Measurements from ENCODE around the gene CLIP3. TPM values are rescaled to one million over a fixed set of nuclear protein-coding genes. Genes with fewer than 3 reads are reported as not detected.

The CLIP3 gene
- total and polyA plus RNA-seq, 2 donors (not counting 1 experiment from before 2014, with no cell fraction given), result 0.42 to 1.3 TPM

DNA sequence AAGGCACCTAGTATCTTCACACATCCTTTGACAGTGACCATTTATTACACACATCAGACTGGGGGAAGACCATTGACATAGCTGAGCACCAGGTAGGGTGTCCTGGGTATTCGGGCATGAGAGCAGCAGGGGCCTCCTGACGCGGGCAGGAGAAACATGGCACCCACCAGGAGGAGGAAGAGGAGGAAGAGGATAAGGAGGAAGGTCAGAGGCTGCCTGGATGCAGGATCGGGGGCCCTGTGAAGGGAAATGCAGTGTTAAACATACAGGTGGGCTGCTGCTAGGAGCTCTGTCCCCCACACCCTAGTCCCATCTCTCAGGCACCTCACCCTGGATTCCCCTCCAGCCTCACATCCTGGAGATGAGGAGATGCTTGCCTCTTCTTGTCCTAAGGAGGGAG, 29.4 kb downstream of the CLIP3 start:
- H3K4me1 Mint-ChIP-seq, result peaks cover 5% of the 10 kb centered on the region
- H3K4me3 Mint-ChIP-seq, result no peak overlapping the region
- H3K36me3 ChIP-seq (replicated peaks in 1 of 2; ENCODE audit: control extremely low read depth in 1 of 2, control insufficient read depth in 1 of 2, extremely low read depth in 1 of 2, insufficient read depth in 2 of 2, low read length in 1 of 2), result peaks cover 2 to 12% of the 10 kb centered on the region in 2 experiments
- no peak overlapping the region for H3K27ac ChIP-seq (ENCODE audit: low read length in 2 of 2)
- no peak overlapping the region for H3K27ac Mint-ChIP-seq
- H3K9me3 ChIP-seq (ENCODE audit: control extremely low read depth in 1 of 3, control insufficient read depth in 2 of 3, insufficient read depth in 1 of 3, low read length in 2 of 3), result no peaks in the 10 kb centered on the region
- no peak overlapping the region for H3K4me2 ChIP-seq (replicated peaks; ENCODE audit: low read depth, low read length, poor library complexity, severe bottlenecking)
- H3K9ac ChIP-seq (ENCODE audit: low read length), result no peak overlapping the region
- intact Hi-C loops (cut with micrococcal nuclease), result no loop called here
- ChIA-PET POLR2A (interaction anchor here (0.6 kb wide), 1 partner anchor 12 kb away, joined by 3 read pairs; no protein-coding TSS in a partner anchor), CTCF (interaction anchor here (0.5 to 0.6 kb wide), 2 partner anchors 11 to 15 kb away, joined by 3 to 4 read pairs; no protein-coding TSS in a partner anchor)
- H4K20me1 ChIP-seq (ENCODE audit: control insufficient read depth, insufficient read depth, low read length, poor library complexity, severe bottlenecking), result peaks cover 13% of the 10 kb centered on the region
- 95% methylated on average over 4 of the region's 4 CpGs for WGBS (ENCODE audit: insufficient coverage)
- H2AFZ ChIP-seq (ENCODE audit: insufficient read depth, low read depth, low read length, poor library complexity, severe bottlenecking), result no peak overlapping the region
- H3K27me3 ChIP-seq (replicated peaks in 1 of 4; ENCODE audit: control extremely low read depth in 1 of 4, control insufficient read depth in 3 of 4, insufficient read depth in 4 of 4, low read length in 3 of 4), result no peaks in the 10 kb centered on the region
- no peaks in the 10 kb centered on the region for H3K9me3 Mint-ChIP-seq (ENCODE audit: insufficient read depth)
- ATAC-seq (ENCODE audit: low read depth) (no peak), DNase-seq (no peak)
- peaks cover 3% of the 10 kb centered on the region for H3K79me2 ChIP-seq (ENCODE audit: control insufficient read depth, insufficient read depth, low read length)
- TF ChIP-seq, protein P1, sequence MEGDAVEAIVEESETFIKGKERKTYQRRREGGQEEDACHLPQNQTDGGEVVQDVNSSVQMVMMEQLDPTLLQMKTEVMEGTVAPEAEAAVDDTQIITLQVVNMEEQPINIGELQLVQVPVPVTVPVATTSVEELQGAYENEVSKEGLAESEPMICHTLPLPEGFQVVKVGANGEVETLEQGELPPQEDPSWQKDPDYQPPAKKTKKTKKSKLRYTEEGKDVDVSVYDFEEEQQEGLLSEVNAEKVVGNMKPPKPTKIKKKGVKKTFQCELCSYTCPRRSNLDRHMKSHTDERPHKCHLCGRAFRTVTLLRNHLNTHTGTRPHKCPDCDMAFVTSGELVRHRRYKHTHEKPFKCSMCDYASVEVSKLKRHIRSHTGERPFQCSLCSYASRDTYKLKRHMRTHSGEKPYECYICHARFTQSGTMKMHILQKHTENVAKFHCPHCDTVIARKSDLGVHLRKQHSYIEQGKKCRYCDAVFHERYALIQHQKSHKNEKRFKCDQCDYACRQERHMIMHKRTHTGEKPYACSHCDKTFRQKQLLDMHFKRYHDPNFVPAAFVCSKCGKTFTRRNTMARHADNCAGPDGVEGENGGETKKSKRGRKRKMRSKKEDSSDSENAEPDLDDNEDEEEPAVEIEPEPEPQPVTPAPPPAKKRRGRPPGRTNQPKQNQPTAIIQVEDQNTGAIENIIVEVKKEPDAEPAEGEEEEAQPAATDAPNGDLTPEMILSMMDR (IDR thresholded peaks at IDR 0.05), result no peak
- TF ChIP-seq EZH2 (IDR thresholded peaks at IDR 0.05; ENCODE audit: borderline replicate concordance, insufficient read depth, low read depth, low read length, poor library complexity, severe bottlenecking), result no peak
- H3K4me1 ChIP-seq (ENCODE audit: control insufficient read depth in 2 of 2, insufficient read depth in 2 of 2, low read length in 2 of 2), result no peaks in the 10 kb centered on the region
- H3K27me3 Mint-ChIP-seq, result no peaks in the 10 kb centered on the region
- H3K4me3 ChIP-seq (ENCODE audit: control extremely low read depth in 1 of 5, extremely low read depth in 1 of 5, insufficient read depth in 1 of 5, low read depth in 2 of 5, low read length in 4 of 5), result no peak overlapping the region

DNA sequence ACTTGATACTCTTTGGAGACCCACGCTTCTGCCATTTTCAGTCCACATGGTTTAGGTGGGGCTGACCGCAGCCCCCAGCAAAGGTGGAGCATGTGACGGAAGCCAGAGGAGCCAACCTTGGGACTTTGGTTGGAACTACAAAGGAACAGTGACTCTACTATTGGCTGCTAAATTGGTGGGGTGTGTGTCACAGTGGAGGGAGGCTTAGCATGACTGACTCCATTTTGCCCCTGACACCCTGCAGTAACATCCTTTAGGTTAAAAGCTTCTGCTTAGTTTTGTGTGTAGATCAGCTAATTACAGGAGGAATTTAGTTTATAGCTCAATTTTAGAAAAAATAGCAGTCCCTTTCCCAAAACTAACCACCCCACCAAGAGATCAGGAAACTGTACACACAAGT, 31.1 kb downstream of the CLIP3 start:
- H3K9ac ChIP-seq (ENCODE audit: low read length), result no peak overlapping the region
- no peak overlapping the region for H3K4me2 ChIP-seq (replicated peaks; ENCODE audit: low read depth, low read length, poor library complexity, severe bottlenecking)
- no peak overlapping the region for H3K4me3 Mint-ChIP-seq
- no peak for TF ChIP-seq EZH2 (IDR thresholded peaks at IDR 0.05; ENCODE audit: borderline replicate concordance, insufficient read depth, low read depth, low read length, poor library complexity, severe bottlenecking)
- TF ChIP-seq, protein P1 (IDR thresholded peaks at IDR 0.05), result no peak
- no peak overlapping the region for H3K4me3 ChIP-seq (ENCODE audit: control extremely low read depth in 1 of 5, extremely low read depth in 1 of 5, insufficient read depth in 1 of 5, low read depth in 2 of 5, low read length in 4 of 5)
- no peaks in the 10 kb centered on the region for H3K9me3 ChIP-seq (ENCODE audit: control extremely low read depth in 1 of 3, control insufficient read depth in 2 of 3, insufficient read depth in 1 of 3, low read length in 2 of 3)
- peaks cover 16% of the 10 kb centered on the region for H3K79me2 ChIP-seq (ENCODE audit: control insufficient read depth, insufficient read depth, low read length)
- H4K20me1 ChIP-seq (ENCODE audit: control insufficient read depth, insufficient read depth, low read length, poor library complexity, severe bottlenecking), result peaks cover 16% of the 10 kb centered on the region
- no peak for ATAC-seq (ENCODE audit: low read depth)
- 100% methylated on average over 3 of the region's 3 CpGs for WGBS (ENCODE audit: insufficient coverage)
- H3K27ac ChIP-seq (ENCODE audit: low read length in 2 of 2), result no peak overlapping the region
- no peak for DNase-seq
- no peak overlapping the region for H2AFZ ChIP-seq (ENCODE audit: insufficient read depth, low read depth, low read length, poor library complexity, severe bottlenecking)
- ChIA-PET POLR2A (interaction anchor here (0.7 kb wide), 1 partner anchor 1013 kb away, joined by 3 read pairs; no protein-coding TSS in a partner anchor), CTCF (no interaction called here)
- peaks cover 14% of the 10 kb centered on the region for H3K4me1 Mint-ChIP-seq
- no peaks in the 10 kb centered on the region for H3K9me3 Mint-ChIP-seq (ENCODE audit: insufficient read depth)
- H3K27me3 ChIP-seq (replicated peaks in 1 of 4; ENCODE audit: control extremely low read depth in 1 of 4, control insufficient read depth in 3 of 4, insufficient read depth in 4 of 4, low read length in 3 of 4), result no peaks in the 10 kb centered on the region
- no peak overlapping the region for H3K27ac Mint-ChIP-seq
- intact Hi-C loops (cut with micrococcal nuclease), result no loop called here
- H3K4me1 ChIP-seq (ENCODE audit: control insufficient read depth in 2 of 2, insufficient read depth in 2 of 2, low read length in 2 of 2), result peaks cover 2 to 3% of the 10 kb centered on the region in 2 donors
- H3K27me3 Mint-ChIP-seq, result no peaks in the 10 kb centered on the region
- peaks cover 2 to 18% of the 10 kb centered on the region in 2 experiments for H3K36me3 ChIP-seq (replicated peaks in 1 of 2; ENCODE audit: control extremely low read depth in 1 of 2, control insufficient read depth in 1 of 2, extremely low read depth in 1 of 2, insufficient read depth in 2 of 2, low read length in 1 of 2)

Measured in B cell (primary cell).